Stomach (tissue), 4 donors: ENCODE measurements around the gene GPC5.

Experiments used
- CTCF ChIP-seq, 7 experiments: fragments of 450-650 bp in 4 of 7; fragments of 200-600 bp in 3 of 7; sonication (generic) in 3 of 7; IDR thresholded peaks; one replicate each; pipeline ENCODE4 v1.5.1; 2016 to 2019; ENCODE audit warnings: antibody characterized with exemption in 7 of 7, control low read depth in 2 of 7, mild to moderate bottlenecking in 1 of 7
- EP300 ChIP-seq: sonication (generic); formaldehyde crosslinking; IDR thresholded peaks from one replicate; pipeline ENCODE4 v1.6.1; 2017; ENCODE audit warnings: antibody characterized with exemption
- POLR2A ChIP-seq, 4 donors: fragments of 450-650 bp; IDR thresholded peaks; one replicate each; pipeline ENCODE4 v1.6.1; 2016; ENCODE audit warnings: antibody characterized with exemption in 4 of 4, control low read depth in 2 of 4, mild to moderate bottlenecking in 1 of 4, moderate library complexity in 1 of 4
- POLR2AphosphoS5 ChIP-seq, 3 donors: sonication (generic); formaldehyde crosslinking; IDR thresholded peaks; one replicate each; pipeline ENCODE4 v1.6.1; 2016; ENCODE audit warnings: antibody characterized with exemption in 3 of 3

- TF ChIP-seq CTCF (IDR thresholded peaks at IDR 0.05) (no peak), POLR2A (IDR thresholded peaks at IDR 0.05) (no peak), POLR2AphosphoS5 (IDR thresholded peaks at IDR 0.05) (no peak), EP300 (no peak)
Observed at GRCh38 chr13:92221916-92222315, 823.5 kb downstream of the GPC5 start.
